Measurements from ENCODE around the gene UBE2Q1.

UBE2Q1 gene

DNA sequence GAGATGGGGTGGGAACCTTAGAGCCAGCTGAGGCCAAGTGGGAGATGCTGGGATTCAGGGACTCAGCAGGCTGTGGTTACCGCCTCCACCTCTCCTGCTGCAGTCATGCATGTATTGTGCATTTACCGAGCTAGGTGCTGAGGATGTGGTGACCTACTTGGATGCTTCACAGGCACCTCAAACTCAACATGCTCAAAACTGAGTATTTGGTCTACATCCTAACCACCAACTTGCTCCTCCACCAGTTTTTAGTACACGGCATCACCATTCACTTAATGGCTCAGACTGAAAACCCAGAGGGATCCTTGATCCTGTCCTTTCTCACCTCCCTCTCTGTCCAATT is 14.7 kb upstream of the UBE2Q1 start:
- no peak overlapping the region for H3K9ac ChIP-seq
- peaks cover 1 to 62% (median 56%) of the 10 kb centered on the region in 10 experiments; a peak in 18 of 20 replicates for H3K4me1 ChIP-seq
- peaks cover under 1 to 13% (median 5%) of the 10 kb centered on the region in 11 experiments; a peak in 14 of 22 replicates for H3K36me3 ChIP-seq
- no peaks in the 10 kb centered on the region for H3K9me3 ChIP-seq (replicated peaks in 1 of 11)
- no peak overlapping the region for H3K27ac ChIP-seq
- peaks cover 0 to 79% (median 35%) of the 10 kb centered on the region in 11 experiments; a peak in 20 of 22 replicates for H4K20me1 ChIP-seq
- no peak overlapping the region for H3K4me3 ChIP-seq
- H3K4me2 ChIP-seq: peak overlapping the region in 7 of 11 experiments; percentile 9 to 83 (median 59); a peak in 11 of 22 replicates
- no peak for TF ChIP-seq Cebpa-rat (IDR thresholded peaks at IDR 0.05)
- H3K27me3 ChIP-seq: peaks cover 4 to 14% (median 10%) of the 10 kb centered on the region in 11 experiments

DNA sequence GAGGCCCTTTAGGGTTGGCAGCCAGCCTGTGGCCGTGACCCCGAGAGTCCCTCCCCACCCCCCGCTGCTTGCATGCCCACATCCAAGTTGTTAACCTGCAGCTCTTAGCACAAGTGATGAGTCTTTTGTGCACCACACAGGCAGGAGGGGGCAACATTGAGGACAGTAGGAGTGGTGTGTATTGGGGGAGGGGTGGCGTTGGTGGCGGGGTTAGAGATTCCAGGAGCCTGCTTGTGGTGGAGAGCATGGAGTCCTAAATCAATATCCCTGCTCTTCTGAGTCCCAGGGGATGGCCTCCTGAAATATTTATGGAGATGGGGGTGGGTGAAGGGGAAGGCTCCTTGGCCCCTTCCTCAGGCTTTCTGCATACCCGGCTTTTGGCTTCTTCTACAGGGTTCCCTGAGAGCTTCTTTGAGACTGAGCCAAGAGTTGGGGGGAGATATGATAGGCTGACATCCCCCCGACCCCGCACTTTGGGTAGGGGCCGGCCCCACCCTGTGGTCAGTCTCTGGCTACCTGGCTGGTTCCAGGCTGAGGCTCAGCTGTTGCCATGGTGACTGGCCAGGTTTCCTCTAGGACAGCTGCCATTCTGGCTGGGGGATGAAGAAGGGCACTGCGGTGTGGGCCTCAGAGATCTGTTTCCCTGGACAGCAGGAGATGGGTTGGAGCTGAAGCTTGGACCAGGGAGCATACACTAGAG is 14.2 kb upstream of the UBE2Q1 start:
- Histone ChIP-seq H3K36me3 (peaks cover 0 to 8% (median 0%) of the 10 kb centered on the region in 11 experiments; a peak in 8 of 22 replicates), H3K27me3 (peaks cover 9 to 19% (median 15%) of the 10 kb centered on the region in 11 experiments), H3K4me3 (no peak overlapping the region), H3K4me1 (peaks cover 4 to 62% (median 56%) of the 10 kb centered on the region in 10 experiments; a peak in 18 of 20 replicates), H3K27ac (no peak overlapping the region), H4K20me1 (peaks cover 0 to 79% (median 30%) of the 10 kb centered on the region in 11 experiments; a peak in 20 of 22 replicates), H3K4me2 (peak overlapping the region in 7 of 11 experiments; percentile 9 to 83 (median 59); a peak in 11 of 22 replicates), H3K9ac (no peak overlapping the region), H3K9me3 (replicated peaks in 1 of 11) (no peaks in the 10 kb centered on the region)
- TF ChIP-seq Cebpa-rat (IDR thresholded peaks at IDR 0.05): no peak

DNA sequence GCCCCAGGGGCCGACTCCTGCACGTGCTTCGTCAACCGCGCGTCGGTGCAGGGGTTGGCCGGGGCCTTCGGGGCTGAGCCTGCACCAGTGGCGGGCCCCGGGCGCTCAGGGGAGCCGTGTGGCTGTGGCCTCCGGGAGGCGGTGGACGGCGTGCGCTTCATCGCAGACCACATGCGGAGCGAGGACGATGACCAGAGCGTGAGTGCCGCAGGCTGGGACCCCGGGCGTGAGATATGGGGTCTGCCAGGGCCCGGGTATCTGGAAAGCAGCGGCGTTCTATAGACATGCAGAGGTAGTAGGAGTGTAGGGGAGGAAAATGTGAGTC is 13.5 kb upstream of the UBE2Q1 start:
- Histone ChIP-seq H3K9ac (no peak overlapping the region), H4K20me1 (peaks cover 0 to 78% (median 28%) of the 10 kb centered on the region in 11 experiments; a peak in 17 of 22 replicates), H3K4me3 (no peak overlapping the region), H3K36me3 (peaks cover 0 to 1% (median 0%) of the 10 kb centered on the region in 11 experiments; a peak in 3 of 22 replicates), H3K9me3 (replicated peaks in 1 of 11) (no peaks in the 10 kb centered on the region), H3K4me1 (peaks cover 4 to 56% (median 49%) of the 10 kb centered on the region in 10 experiments; a peak in 18 of 20 replicates), H3K27ac (no peak overlapping the region), H3K27me3 (peaks cover 16 to 26% (median 22%) of the 10 kb centered on the region in 11 experiments), H3K4me2 (no peak overlapping the region)
- no peak for TF ChIP-seq Cebpa-rat (IDR thresholded peaks at IDR 0.05)

DNA sequence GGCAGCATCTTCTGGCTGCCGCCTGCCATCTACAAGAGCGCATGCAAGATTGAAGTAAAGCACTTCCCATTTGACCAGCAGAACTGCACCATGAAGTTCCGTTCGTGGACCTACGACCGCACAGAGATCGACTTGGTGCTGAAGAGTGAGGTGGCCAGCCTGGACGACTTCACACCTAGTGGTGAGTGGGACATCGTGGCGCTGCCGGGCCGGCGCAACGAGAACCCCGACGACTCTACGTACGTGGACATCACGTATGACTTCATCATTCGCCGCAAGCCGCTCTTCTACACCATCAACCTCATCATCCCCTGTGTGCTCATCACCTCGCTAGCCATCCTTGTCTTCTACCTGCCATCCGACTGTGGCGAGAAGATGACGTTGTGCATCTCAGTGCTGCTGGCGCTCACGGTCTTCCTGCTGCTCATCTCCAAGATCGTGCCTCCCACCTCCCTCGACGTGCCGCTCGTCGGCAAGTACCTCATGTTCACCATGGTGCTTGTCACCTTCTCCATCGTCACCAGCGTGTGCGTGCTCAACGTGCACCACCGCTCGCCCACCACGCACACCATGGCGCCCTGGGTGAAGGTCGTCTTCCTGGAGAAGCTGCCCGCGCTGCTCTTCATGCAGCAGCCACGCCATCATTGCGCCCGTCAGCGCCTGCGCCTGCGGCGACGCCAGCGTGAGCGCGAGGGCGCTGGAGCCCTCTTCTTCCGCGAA is 12.9 kb upstream of the UBE2Q1 start:
- H3K9ac ChIP-seq: no peak overlapping the region
- no peak overlapping the region for H3K27ac ChIP-seq
- H4K20me1 ChIP-seq: peaks cover 0 to 73% (median 24%) of the 10 kb centered on the region in 11 experiments; a peak in 17 of 22 replicates
- no peaks in the 10 kb centered on the region for H3K9me3 ChIP-seq (replicated peaks in 1 of 11)
- no peak overlapping the region for H3K4me3 ChIP-seq
- TF ChIP-seq Cebpa-rat (IDR thresholded peaks at IDR 0.05): no peak
- peaks cover 21 to 32% (median 27%) of the 10 kb centered on the region in 11 experiments for H3K27me3 ChIP-seq
- no peak overlapping the region for H3K4me2 ChIP-seq
- no peaks in the 10 kb centered on the region for H3K36me3 ChIP-seq
- peaks cover 4 to 51% (median 44%) of the 10 kb centered on the region in 10 experiments; a peak in 18 of 20 replicates for H3K4me1 ChIP-seq

DNA sequence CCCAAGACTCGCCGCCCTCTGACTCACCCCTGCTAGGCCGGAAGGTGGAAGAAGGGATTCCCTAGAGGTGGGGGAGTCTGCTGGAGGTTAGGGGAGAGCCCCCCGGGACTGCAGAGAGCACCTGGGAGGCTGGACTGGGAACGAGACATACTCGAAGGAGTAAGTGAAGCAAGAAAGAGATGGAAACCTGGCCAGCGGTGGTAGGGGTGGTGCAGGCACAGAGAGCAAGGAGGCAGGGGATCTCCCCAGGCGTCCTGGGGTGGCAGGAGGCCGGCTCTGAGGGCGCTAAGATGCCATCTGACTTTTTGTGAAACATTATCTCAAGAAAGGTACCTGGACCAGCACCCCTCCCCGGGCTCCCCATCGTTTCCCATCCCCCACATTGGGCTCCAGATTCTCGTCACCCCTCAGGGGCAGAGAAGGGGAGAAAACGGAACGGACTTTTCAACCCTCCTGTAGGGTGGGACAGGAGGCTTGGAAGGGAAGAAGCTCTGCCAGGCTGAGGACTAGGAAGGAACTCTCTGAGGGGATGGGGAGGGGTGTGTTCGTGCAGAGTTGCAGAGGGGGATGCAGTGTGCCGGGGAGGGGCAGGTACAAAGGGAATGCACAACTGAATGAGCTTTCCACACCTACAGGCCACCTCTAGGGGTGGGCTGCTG is 9.8 kb upstream of the UBE2Q1 start:
- peaks cover 30 to 49% (median 44%) of the 10 kb centered on the region in 11 experiments for H3K27me3 ChIP-seq
- no peaks in the 10 kb centered on the region for H3K36me3 ChIP-seq
- TF ChIP-seq Cebpa-rat (IDR thresholded peaks at IDR 0.05): no peak
- peaks cover 0 to 51% (median 10%) of the 10 kb centered on the region in 11 experiments; a peak in 13 of 22 replicates for H4K20me1 ChIP-seq
- H3K9me3 ChIP-seq (replicated peaks in 1 of 11): no peaks in the 10 kb centered on the region
- H3K27ac ChIP-seq: no peak overlapping the region
- H3K4me2 ChIP-seq: peak overlapping the region; percentile 77 to 90 (median 85)
- H3K4me1 ChIP-seq: peaks cover 4 to 20% (median 14%) of the 10 kb centered on the region in 10 experiments; a peak in 16 of 20 replicates
- H3K4me3 ChIP-seq: peak overlapping the region in 5 of 10 experiments; percentile 15 to 56 (median 28); a peak in 6 of 20 replicates
- H3K9ac ChIP-seq: no peak overlapping the region

DNA sequence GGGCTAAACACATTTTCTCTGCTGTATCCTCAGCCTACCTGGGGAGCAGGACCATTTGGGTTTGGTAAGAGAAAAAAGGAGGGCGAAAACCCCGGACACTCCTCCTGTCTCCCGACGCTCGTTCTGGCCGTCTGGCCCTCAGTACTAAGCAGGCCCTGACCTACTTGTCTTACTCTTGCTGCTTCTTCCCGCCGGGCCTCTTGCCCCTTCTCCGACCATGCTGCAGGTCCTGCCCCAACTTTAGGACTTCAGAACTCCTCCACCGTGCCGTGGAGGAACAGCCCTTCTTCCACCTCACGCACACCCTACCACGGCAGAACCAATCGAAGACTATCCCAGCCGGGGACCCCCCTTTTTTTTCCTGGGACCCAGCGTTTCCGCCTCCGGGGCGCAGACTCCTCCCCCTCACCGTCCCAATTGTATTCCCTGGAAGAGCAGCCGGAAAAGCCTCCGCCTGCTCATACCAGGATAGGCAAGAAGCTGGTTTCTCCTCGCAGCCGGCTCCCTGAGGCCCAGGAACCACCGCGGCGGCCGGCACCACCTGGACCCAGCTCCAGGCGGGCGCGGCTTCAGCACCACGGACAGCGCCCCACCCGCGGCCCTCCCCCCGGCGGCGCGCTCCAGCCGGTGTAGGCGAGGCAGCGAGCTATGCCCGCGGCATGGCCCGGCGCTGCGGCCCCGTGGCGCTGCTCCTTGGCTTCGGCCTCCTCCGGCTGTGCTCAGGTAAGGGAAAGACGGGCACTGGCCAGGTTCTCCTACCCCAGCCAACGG is 9.1 kb upstream of the UBE2Q1 start, which contains the start of gene CHRNB2:
CHRNB2 (plus strand) TSS at position 393 of the 771 bp plus-strand sequence; CDS start at position 660, 267 bp downstream.
- peak within 1 kb of the TSS; percentile 77 to 90 (median 85) for H3K4me2 ChIP-seq
- peak within 1 kb of the TSS in 5 of 10 experiments; percentile 15 to 56 (median 28); a peak in 6 of 20 replicates for H3K4me3 ChIP-seq
- no peak for TF ChIP-seq Cebpa-rat (IDR thresholded peaks at IDR 0.05)
- no peak within 1 kb of the TSS for H3K27ac ChIP-seq
- H4K20me1 ChIP-seq: peaks cover 0 to 51% (median 10%) of the 10 kb centered on the region in 11 experiments; a peak in 13 of 22 replicates
- H3K9me3 ChIP-seq (replicated peaks in 1 of 11): no peaks in the 10 kb centered on the region
- no peak within 1 kb of the TSS for H3K9ac ChIP-seq
- peaks cover 30 to 49% (median 44%) of the 10 kb centered on the region in 11 experiments for H3K27me3 ChIP-seq
- H3K36me3 ChIP-seq: no peaks in the 10 kb centered on the region
- peaks cover 4 to 13% (median 8%) of the 10 kb centered on the region in 10 experiments; a peak in 14 of 20 replicates for H3K4me1 ChIP-seq

DNA sequence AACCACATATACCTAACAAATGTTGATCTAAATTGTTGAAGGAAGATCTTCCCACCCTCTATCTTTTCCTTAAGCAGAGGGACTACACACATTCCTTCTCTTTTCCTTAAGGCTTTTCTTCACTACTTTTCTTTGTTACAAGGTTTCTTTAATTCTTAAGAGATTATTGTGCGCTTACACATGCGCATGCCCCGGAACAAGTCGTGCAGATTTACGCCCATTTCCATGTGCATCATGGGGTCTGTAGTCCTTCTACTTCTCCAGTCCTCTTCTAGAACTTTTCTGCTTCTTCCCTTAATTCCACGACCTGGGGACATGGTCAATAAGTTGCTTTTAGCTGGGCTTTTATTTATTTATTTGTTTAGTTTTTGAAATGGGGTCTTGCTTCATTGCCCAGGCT is 7.4 kb upstream of the UBE2Q1 start:
- H3K27me3 ChIP-seq: peaks cover 30 to 49% (median 44%) of the 10 kb centered on the region in 11 experiments
- peaks cover 0 to 36% (median 10%) of the 10 kb centered on the region in 11 experiments; a peak in 13 of 22 replicates for H4K20me1 ChIP-seq
- no peak for TF ChIP-seq Cebpa-rat (IDR thresholded peaks at IDR 0.05)

More for the DNA sequence above, 7.4 kb upstream of the UBE2Q1 start:
- no peak overlapping the region for H3K9ac ChIP-seq
- H3K27ac ChIP-seq: no peak overlapping the region
- H3K4me3 ChIP-seq: no peak overlapping the region
- H3K4me1 ChIP-seq: peaks cover 4 to 14% (median 7%) of the 10 kb centered on the region in 10 experiments; a peak in 14 of 20 replicates
- no peak overlapping the region for H3K4me2 ChIP-seq
- H3K36me3 ChIP-seq: no peaks in the 10 kb centered on the region
- H3K9me3 ChIP-seq (replicated peaks in 1 of 11): no peaks in the 10 kb centered on the region
